ENCODE measurements around the gene XRCC5. TPM values are rescaled to one million over a fixed set of nuclear protein-coding genes. Genes with fewer than 3 reads are reported as not detected.

Gene XRCC5
- polyA plus RNA-seq, 1 donor from 2014 or later, result 279 TPM

- no peak overlapping the region for H3K4me3 ChIP-seq (ENCODE audit: low read length)
- H3F3A ChIP-seq (ENCODE audit: insufficient read depth, low read length, poor library complexity, severe bottlenecking), result no peaks in the 10 kb centered on the region
- H3K9ac ChIP-seq (ENCODE audit: low read length), result no peak overlapping the region
- no peaks in the 10 kb centered on the region for H3K36me3 ChIP-seq (ENCODE audit: insufficient read depth, low read length)
- H3K79me2 ChIP-seq (replicated peaks; ENCODE audit: insufficient read depth, low read length), result no peaks in the 10 kb centered on the region
- H3K27me3 ChIP-seq (ENCODE audit: insufficient read depth, low read depth, low read length), result no peaks in the 10 kb centered on the region
- no peaks in the 10 kb centered on the region for H3K9me3 ChIP-seq (ENCODE audit: low read length)
- no peak overlapping the region for H3K4me2 ChIP-seq (ENCODE audit: low read length)
- no peak overlapping the region for H2AFZ ChIP-seq (ENCODE audit: low read depth, low read length)
- no peaks in the 10 kb centered on the region for H4K20me1 ChIP-seq (ENCODE audit: insufficient read depth)
- no peaks in the 10 kb centered on the region for H3K9me2 ChIP-seq (ENCODE audit: insufficient read depth, low read length)
- TF ChIP-seq POLR2AphosphoS5 (IDR thresholded peaks at IDR 0.05) (no peak), EZH2 (IDR thresholded peaks at IDR 0.05; ENCODE audit: borderline replicate concordance, insufficient read depth, low read length, poor library complexity, severe bottlenecking) (no peak), EP300 (conservative IDR thresholded peaks at IDR 0.05; ENCODE audit: poor library complexity, severe bottlenecking) (no peak), RAD21 (conservative IDR thresholded peaks at IDR 0.05) (no peak), CTCF (IDR thresholded peaks at IDR 0.05; ENCODE audit: poor library complexity, severe bottlenecking) (no peak), TAF1 (IDR thresholded peaks at IDR 0.05; ENCODE audit: low read depth) (no peak), SMC3 (conservative IDR thresholded peaks at IDR 0.05; ENCODE audit: poor library complexity) (no peak), MXI1 (conservative IDR thresholded peaks at IDR 0.05; ENCODE audit: poor library complexity, severe bottlenecking) (no peak), REST (IDR thresholded peaks at IDR 0.05; ENCODE audit: borderline replicate concordance) (no peak)
- no peak overlapping the region for H3K27ac ChIP-seq (ENCODE audit: low read length)
Measured at GRCh38 chr2:216243026-216243425, 133.9 kb downstream of the XRCC5 start.

- Histone ChIP-seq H2AFZ (ENCODE audit: low read depth, low read length) (no peak overlapping the region), H3K4me2 (ENCODE audit: low read length) (no peak overlapping the region), H3K27ac (ENCODE audit: low read length) (no peak overlapping the region), H3K79me2 (replicated peaks; ENCODE audit: insufficient read depth, low read length) (no peaks in the 10 kb centered on the region), H3F3A (ENCODE audit: insufficient read depth, low read length, poor library complexity, severe bottlenecking) (no peaks in the 10 kb centered on the region), H3K9me2 (ENCODE audit: insufficient read depth, low read length) (no peaks in the 10 kb centered on the region), H3K36me3 (ENCODE audit: insufficient read depth, low read length) (no peaks in the 10 kb centered on the region), H3K9ac (ENCODE audit: low read length) (no peak overlapping the region), H3K27me3 (ENCODE audit: insufficient read depth, low read depth, low read length) (no peaks in the 10 kb centered on the region), H3K9me3 (ENCODE audit: low read length) (peaks cover 3% of the 10 kb centered on the region), H3K4me3 (ENCODE audit: low read length) (no peak overlapping the region), H4K20me1 (ENCODE audit: insufficient read depth) (no peaks in the 10 kb centered on the region)
- TF ChIP-seq TAF1 (IDR thresholded peaks at IDR 0.05; ENCODE audit: low read depth) (no peak), REST (IDR thresholded peaks at IDR 0.05; ENCODE audit: borderline replicate concordance) (no peak), RAD21 (conservative IDR thresholded peaks at IDR 0.05) (no peak), EP300 (conservative IDR thresholded peaks at IDR 0.05; ENCODE audit: poor library complexity, severe bottlenecking) (no peak), EZH2 (IDR thresholded peaks at IDR 0.05; ENCODE audit: borderline replicate concordance, insufficient read depth, low read length, poor library complexity, severe bottlenecking) (no peak), CTCF (IDR thresholded peaks at IDR 0.05; ENCODE audit: poor library complexity, severe bottlenecking) (no peak), POLR2AphosphoS5 (IDR thresholded peaks at IDR 0.05) (no peak), MXI1 (conservative IDR thresholded peaks at IDR 0.05; ENCODE audit: poor library complexity, severe bottlenecking) (no peak), SMC3 (conservative IDR thresholded peaks at IDR 0.05; ENCODE audit: poor library complexity) (no peak)
Measured at GRCh38 chr2:216245391-216245975, 136.3 kb downstream of the XRCC5 start.

Data from neural cell (in vitro differentiated cells).